Measurements from ENCODE around the gene SHISA9. TPM values are rescaled to one million over a fixed set of nuclear protein-coding genes. Genes with fewer than 3 reads are reported as not detected.

The SHISA9 gene
- total RNA-seq, 2 donors from 2014 or later = 0.21 to 3.4 TPM

GRCh38 chr16:12866981-12867551 lies 34.3 kb upstream of the SHISA9 start:
- no peak overlapping the region for H3K27ac ChIP-seq
- H3K27me3 ChIP-seq (replicated peaks; ENCODE audit: insufficient read depth) = no peaks in the 10 kb centered on the region
- TF ChIP-seq CTCF (IDR thresholded peaks at IDR 0.05) = no peak
- DNase-seq (ENCODE audit: low spot score) (no peak), ATAC-seq (ENCODE audit: insufficient number of reproducible peaks, low FRiP score, low read depth) (no peak)
- peaks cover 4% of the 10 kb centered on the region for H3K9me3 ChIP-seq
- no peaks in the 10 kb centered on the region for H3K4me1 ChIP-seq (ENCODE audit: control insufficient read depth in 1 of 2, low read depth in 2 of 2)
- H3K36me3 ChIP-seq = no peaks in the 10 kb centered on the region
- no peak overlapping the region for H3K4me3 ChIP-seq

- ATAC-seq (ENCODE audit: insufficient number of reproducible peaks, low FRiP score, low read depth) (no peak), DNase-seq (ENCODE audit: low spot score) (no peak)
- Histone ChIP-seq H3K36me3 (no peaks in the 10 kb centered on the region), H3K4me3 (no peak overlapping the region), H3K27me3 (replicated peaks; ENCODE audit: insufficient read depth) (no peaks in the 10 kb centered on the region), H3K9me3 (peaks cover 4% of the 10 kb centered on the region), H3K27ac (no peak overlapping the region), H3K4me1 (ENCODE audit: control insufficient read depth in 1 of 2, low read depth in 2 of 2) (no peaks in the 10 kb centered on the region)
- TF ChIP-seq CTCF (IDR thresholded peaks at IDR 0.05) = no peak
Observed at GRCh38 chr16:12868169-12868568, 33.2 kb upstream of the SHISA9 start.

- ATAC-seq (ENCODE audit: insufficient number of reproducible peaks, low FRiP score, low read depth) = no peak
- no peak for TF ChIP-seq CTCF (IDR thresholded peaks at IDR 0.05)
Observed at GRCh38 chr16:12868788-12869187, 32.6 kb upstream of the SHISA9 start.

GRCh38 chr16:12869698-12870427 lies 31.5 kb upstream of the SHISA9 start:
- H3K4me1 ChIP-seq (ENCODE audit: control insufficient read depth in 1 of 2, low read depth in 2 of 2) = no peaks in the 10 kb centered on the region
- DNase-seq (ENCODE audit: low spot score) = no peak
- H3K27ac ChIP-seq = no peak overlapping the region
- no peaks in the 10 kb centered on the region for H3K36me3 ChIP-seq
- no peaks in the 10 kb centered on the region for H3K27me3 ChIP-seq (replicated peaks; ENCODE audit: insufficient read depth)
- ATAC-seq (ENCODE audit: insufficient number of reproducible peaks, low FRiP score, low read depth) = no peak
- peaks cover 4% of the 10 kb centered on the region for H3K9me3 ChIP-seq
- no peak for TF ChIP-seq CTCF (IDR thresholded peaks at IDR 0.05)
- no peak overlapping the region for H3K4me3 ChIP-seq

More at GRCh38 chr16:12868788-12869187, 32.6 kb upstream of the SHISA9 start:
- H3K9me3 ChIP-seq = peaks cover 4% of the 10 kb centered on the region
- no peaks in the 10 kb centered on the region for H3K4me1 ChIP-seq (ENCODE audit: control insufficient read depth in 1 of 2, low read depth in 2 of 2)
- no peak overlapping the region for H3K27ac ChIP-seq
- DNase-seq (ENCODE audit: low spot score) = no peak
- H3K36me3 ChIP-seq = no peaks in the 10 kb centered on the region
- H3K27me3 ChIP-seq (replicated peaks; ENCODE audit: insufficient read depth) = no peaks in the 10 kb centered on the region
- H3K4me3 ChIP-seq = no peak overlapping the region

- no peak for ATAC-seq (ENCODE audit: insufficient number of reproducible peaks, low FRiP score, low read depth)
- Histone ChIP-seq H3K36me3 (no peaks in the 10 kb centered on the region), H3K27ac (no peak overlapping the region), H3K9me3 (peaks cover 4% of the 10 kb centered on the region), H3K4me1 (ENCODE audit: control insufficient read depth in 1 of 2, low read depth in 2 of 2) (no peaks in the 10 kb centered on the region), H3K4me3 (no peak overlapping the region), H3K27me3 (replicated peaks; ENCODE audit: insufficient read depth) (no peaks in the 10 kb centered on the region)
- no peak for DNase-seq (ENCODE audit: low spot score)
- no peak for TF ChIP-seq CTCF (IDR thresholded peaks at IDR 0.05)
Observed at GRCh38 chr16:12871784-12872183, 29.6 kb upstream of the SHISA9 start.
